ENCODE data around the gene CFB.
A peak's percentile ranks its signal among the peaks of the same experiment; 100 is the strongest.
"Not testable (repeated sequence)": the region's sequence is repeated elsewhere in the genome, so short reads cannot be mapped to it uniquely, and the experiment has no call there.

CFB gene

GRCh38 chr6:31970604-31971271 lies 24.8 kb downstream of the CFB start:
- peak overlapping the region; percentile 93 for H3K27ac ChIP-seq (replicated peaks)
- H3K27me3 ChIP-seq (ENCODE audit: insufficient read depth, poor library complexity, severe bottlenecking) = no peaks in the 10 kb centered on the region
- peak overlapping the region; percentile 82 for H3K4me3 ChIP-seq (replicated peaks; ENCODE audit: insufficient read depth, low read length)
- TF ChIP-seq REST (IDR thresholded peaks at IDR 0.05; ENCODE audit: insufficient replicate concordance, low read depth) = no peak
- peak; percentile 44; the same call in 1 of the 2 replicates for TF ChIP-seq POLR2AphosphoS5 (IDR thresholded peaks at IDR 0.05; ENCODE audit: low read depth)
- no peak for DNase-seq (ENCODE audit: low read depth in 1 of 2, low spot score in 1 of 2)

DNA sequence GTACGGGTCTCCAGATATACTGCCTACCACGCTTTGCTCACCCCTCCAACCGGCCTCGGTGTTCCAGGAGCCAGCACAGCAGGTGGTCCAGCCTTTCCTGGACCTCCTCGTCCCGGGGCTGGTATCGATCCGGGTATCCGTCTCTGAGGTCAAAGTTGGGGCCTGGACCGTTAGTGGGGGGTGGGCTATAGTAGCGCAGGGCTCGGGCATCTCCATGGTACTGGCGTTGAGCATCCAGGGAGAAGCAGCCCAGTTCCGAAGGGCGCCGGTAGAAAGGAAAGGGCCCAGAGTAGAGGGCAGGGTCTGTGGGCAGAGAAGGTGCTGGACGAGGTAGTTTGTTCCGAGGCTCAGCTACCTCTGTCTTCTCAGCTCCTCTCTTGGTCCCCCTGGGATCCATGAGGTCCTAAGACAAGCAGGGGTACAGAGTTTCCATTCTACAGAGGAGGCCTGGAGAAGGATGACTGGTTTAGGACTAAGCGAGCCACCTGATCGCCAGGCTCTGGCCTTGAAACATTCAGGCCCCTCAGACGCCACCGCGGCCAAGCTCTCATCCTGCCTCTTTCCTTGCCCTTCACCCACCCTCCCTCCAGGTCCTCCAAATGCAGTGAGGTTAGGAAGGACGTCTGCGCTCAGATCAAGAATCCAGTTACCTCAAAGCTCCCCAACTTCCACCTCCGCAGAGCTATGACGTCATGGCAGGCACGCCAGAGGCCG lies 25.5 kb downstream of the CFB start:
- Histone ChIP-seq H3K27ac (replicated peaks) (peak overlapping the region; percentile 93), H3K4me3 (replicated peaks; ENCODE audit: insufficient read depth, low read length) (peak overlapping the region; percentile 82), H3K27me3 (ENCODE audit: insufficient read depth, poor library complexity, severe bottlenecking) (no peaks in the 10 kb centered on the region)
- DNase-seq (ENCODE audit: low read depth in 1 of 2, low spot score in 1 of 2) = no peak
- TF ChIP-seq REST (IDR thresholded peaks at IDR 0.05; ENCODE audit: insufficient replicate concordance, low read depth) = no peak

GRCh38 chr6:31971993-31972708 lies 26.3 kb downstream of the CFB start, which contains the start of gene DXO:
Gene DXO, minus strand, starts transcription at chr6:31972138. Its CDS starts 463 bp downstream, at chr6:31971675.
- peak within 1 kb of the TSS; percentile 82 for H3K4me3 ChIP-seq (replicated peaks; ENCODE audit: insufficient read depth, low read length)
- peak; percentile 99 to 100 for DNase-seq (ENCODE audit: low read depth in 1 of 2, low spot score in 1 of 2)
- H3K27ac ChIP-seq (replicated peaks) = peak within 1 kb of the TSS; percentile 93
- no peaks in the 10 kb centered on the region for H3K27me3 ChIP-seq (ENCODE audit: insufficient read depth, poor library complexity, severe bottlenecking)
- TF ChIP-seq POLR2AphosphoS5 (IDR thresholded peaks at IDR 0.05; ENCODE audit: low read depth) = peak; percentile 39; the same call in 1 of the 2 replicates
- no peak for TF ChIP-seq CTCF (IDR thresholded peaks at IDR 0.05; ENCODE audit: insufficient read depth, low read length)
- peak; percentile 83 for TF ChIP-seq GABPA (IDR thresholded peaks at IDR 0.05; ENCODE audit: low read depth)

GRCh38 chr6:31972709-31973350 lies 26.9 kb downstream of the CFB start:
- Histone ChIP-seq H3K27ac (replicated peaks) (peak overlapping the region; percentile 93), H3K4me3 (replicated peaks; ENCODE audit: insufficient read depth, low read length) (peak overlapping the region; percentile 82), H3K27me3 (ENCODE audit: insufficient read depth, poor library complexity, severe bottlenecking) (no peaks in the 10 kb centered on the region)
- DNase-seq (ENCODE audit: low read depth in 1 of 2, low spot score in 1 of 2) = no peak
- TF ChIP-seq REST (IDR thresholded peaks at IDR 0.05; ENCODE audit: insufficient replicate concordance, low read depth) = no peak
- TF ChIP-seq SPI1 (IDR thresholded peaks at IDR 0.05; ENCODE audit: borderline replicate concordance, low read depth) = no peak
- no peak for TF ChIP-seq POLR2AphosphoS5 (IDR thresholded peaks at IDR 0.05; ENCODE audit: low read depth)
- TF ChIP-seq GABPA (IDR thresholded peaks at IDR 0.05; ENCODE audit: low read depth) = no peak
- no peak for TF ChIP-seq CTCF (IDR thresholded peaks at IDR 0.05; ENCODE audit: insufficient read depth, low read length)

GRCh38 chr6:31976065-31976464 lies 30.2 kb downstream of the CFB start:
- DNase-seq (ENCODE audit: low read depth in 1 of 2, low spot score in 1 of 2); H3K27ac ChIP-seq (replicated peaks); H3K4me3 ChIP-seq (replicated peaks; ENCODE audit: insufficient read depth, low read length); H3K27me3 ChIP-seq (ENCODE audit: insufficient read depth, poor library complexity, severe bottlenecking): not testable (repeated sequence)

Data from HL-60 (cell line).